Hepatocyte (in vitro differentiated cells): ENCODE results near the gene RPL38.

Source experiments
- EZH2phosphoT487 ChIP-seq: fragments of 200-600 bp; sonication (generic); IDR thresholded peaks from one replicate; pipeline ENCODE4 v1.6.1; 2018; ENCODE audit warnings: antibody characterized with exemption, mild to moderate bottlenecking, low read depth, moderate library complexity; ENCODE audit not compliant: unreplicated experiment, severe bottlenecking
- TF ChIP-seq, protein P1 (sequence below): fragments of 200-600 bp; sonication (generic); IDR thresholded peaks from 2 replicates; pipeline ENCODE4 v1.5.1; 2016; ENCODE audit warnings: antibody characterized with exemption, mild to moderate bottlenecking; ENCODE audit not compliant: poor library complexity

DNA sequence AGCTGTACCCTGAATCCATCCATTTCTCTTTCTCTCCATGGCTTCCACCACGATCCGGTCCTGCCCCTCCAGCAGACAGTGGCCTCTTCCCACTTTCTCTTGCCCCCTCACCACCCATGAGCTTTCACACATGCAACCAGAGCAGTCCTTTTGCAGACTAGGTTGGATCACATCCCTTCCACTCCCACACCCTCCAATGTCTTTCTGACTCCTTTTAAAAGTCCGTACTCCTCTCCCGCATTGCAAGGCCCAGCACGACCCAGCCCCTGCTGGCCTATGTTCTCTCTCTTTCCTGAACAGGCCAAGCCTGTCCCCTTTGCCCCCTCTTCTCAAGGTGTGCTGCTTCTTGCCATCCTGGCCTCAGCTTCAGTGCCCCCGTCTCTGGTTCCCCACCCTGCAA, 48.1 kb downstream of the RPL38 start:
- TF ChIP-seq, protein P1, sequence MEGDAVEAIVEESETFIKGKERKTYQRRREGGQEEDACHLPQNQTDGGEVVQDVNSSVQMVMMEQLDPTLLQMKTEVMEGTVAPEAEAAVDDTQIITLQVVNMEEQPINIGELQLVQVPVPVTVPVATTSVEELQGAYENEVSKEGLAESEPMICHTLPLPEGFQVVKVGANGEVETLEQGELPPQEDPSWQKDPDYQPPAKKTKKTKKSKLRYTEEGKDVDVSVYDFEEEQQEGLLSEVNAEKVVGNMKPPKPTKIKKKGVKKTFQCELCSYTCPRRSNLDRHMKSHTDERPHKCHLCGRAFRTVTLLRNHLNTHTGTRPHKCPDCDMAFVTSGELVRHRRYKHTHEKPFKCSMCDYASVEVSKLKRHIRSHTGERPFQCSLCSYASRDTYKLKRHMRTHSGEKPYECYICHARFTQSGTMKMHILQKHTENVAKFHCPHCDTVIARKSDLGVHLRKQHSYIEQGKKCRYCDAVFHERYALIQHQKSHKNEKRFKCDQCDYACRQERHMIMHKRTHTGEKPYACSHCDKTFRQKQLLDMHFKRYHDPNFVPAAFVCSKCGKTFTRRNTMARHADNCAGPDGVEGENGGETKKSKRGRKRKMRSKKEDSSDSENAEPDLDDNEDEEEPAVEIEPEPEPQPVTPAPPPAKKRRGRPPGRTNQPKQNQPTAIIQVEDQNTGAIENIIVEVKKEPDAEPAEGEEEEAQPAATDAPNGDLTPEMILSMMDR = no peak
- TF ChIP-seq EZH2phosphoT487 = no peak
